Upper lobe of right lung (tissue), 1 donor: ENCODE data around the gene CMTR1. TPM values are rescaled to one million over a fixed set of nuclear protein-coding genes. Genes with fewer than 3 reads are reported as not detected.
"Not testable (repeated sequence)": the region's sequence is repeated elsewhere in the genome, so short reads cannot be mapped to it uniquely, and the experiment has no call there.

Experiments used
- ATAC-seq: fragments of 200-7000 bp; cut with Tn5 transposase; one replicate; pipeline ENCODE4 v1.9.1; 2020; ENCODE audit warnings: mild to moderate bottlenecking, moderate library complexity
- DNase-seq: peaks from one replicate; pipeline ENCODE4 v3.0.0-alpha.2; 2020
- H3K27ac ChIP-seq: fragments of 200-600 bp; one replicate; pipeline ENCODE4 v1.8.0; 2022
- H3K27me3 ChIP-seq: fragments of 200-600 bp; one replicate; pipeline ENCODE4 v1.8.0; 2022; ENCODE audit warnings: mild to moderate bottlenecking
- H3K36me3 ChIP-seq: fragments of 200-600 bp; one replicate; pipeline ENCODE4 v1.8.0; 2022
- H3K4me1 ChIP-seq: fragments of 200-600 bp; one replicate; pipeline ENCODE4 v1.8.0; 2022
- H3K4me3 ChIP-seq: fragments of 200-600 bp; one replicate; pipeline ENCODE4 v1.8.0; 2022; ENCODE audit warnings: mild to moderate bottlenecking
- H3K9me3 ChIP-seq: fragments of 200-600 bp; one replicate; pipeline ENCODE4 v1.8.0; 2022
- CTCF ChIP-seq: fragments of 200-600 bp; IDR thresholded peaks from one replicate; pipeline ENCODE4 v1.8.0; 2022; ENCODE audit warnings: antibody characterized with exemption
- intact Hi-C: fragments of 100-400 bp; cut with DNase I; formaldehyde crosslinking; loops from one replicate; pipeline ENCODE4 v1.11.0; 2022
- total RNA-seq: library from RNA; stranded (reverse); fragmentation: NEBNext Ultra II Directional; extraction: Animal tissue kit (Norgen Biotek cat#: 25700); gene quantifications from one replicate; pipeline ENCODE4 v1.2.1, GENCODE V29; 2021
- donor health status: DM: no; HTN: yes; CAD: no; lungs with severe emphysema.

CMTR1 gene
- total RNA-seq, 1 donor from 2014 or later, result 42.2 TPM

GRCh38 chr6:37435816-37436215 is 2.8 kb downstream of the CMTR1 start:
- no peak for TF ChIP-seq CTCF
- Histone ChIP-seq H3K36me3 (peaks cover 48% of the 10 kb centered on the region), H3K27me3 (no peaks in the 10 kb centered on the region), H3K27ac (no peak overlapping the region), H3K4me3 (no peak overlapping the region), H3K4me1 (peaks cover 10% of the 10 kb centered on the region), H3K9me3 (no peaks in the 10 kb centered on the region)
- intact Hi-C loops, result no loop called here
- DNase-seq, result no peak
- no peak for ATAC-seq

- no peak for TF ChIP-seq CTCF
- H3K4me1 ChIP-seq, result peaks cover 23% of the 10 kb centered on the region
- H3K9me3 ChIP-seq, result no peaks in the 10 kb centered on the region
- DNase-seq (no peak), ATAC-seq (no peak)
- no peak overlapping the region for H3K4me3 ChIP-seq
- intact Hi-C loops, result no loop called here
- H3K27ac ChIP-seq, result no peak overlapping the region
- peaks cover 49% of the 10 kb centered on the region for H3K36me3 ChIP-seq
- H3K27me3 ChIP-seq, result no peaks in the 10 kb centered on the region
Measured at GRCh38 chr6:37438930-37439329, 5.9 kb downstream of the CMTR1 start.

GRCh38 chr6:37441651-37442050 is 8.6 kb downstream of the CMTR1 start:
- Histone ChIP-seq H3K4me3 (no peak overlapping the region), H3K27ac (no peak overlapping the region), H3K36me3 (peaks cover 62% of the 10 kb centered on the region), H3K9me3 (no peaks in the 10 kb centered on the region), H3K4me1 (peaks cover 13% of the 10 kb centered on the region), H3K27me3 (no peaks in the 10 kb centered on the region)
- no peak for ATAC-seq
- intact Hi-C loops, result no loop called here
- no peak for DNase-seq
- no peak for TF ChIP-seq CTCF

- Histone ChIP-seq H3K9me3 (no peaks in the 10 kb centered on the region), H3K27ac (peak overlapping the region; percentile 65), H3K4me1 (peaks cover 13% of the 10 kb centered on the region), H3K27me3 (no peaks in the 10 kb centered on the region), H3K4me3 (peak overlapping the region; percentile 31), H3K36me3 (peaks cover 63% of the 10 kb centered on the region)
- ATAC-seq (peak; percentile 54), DNase-seq (no peak)
- no peak for TF ChIP-seq CTCF
- intact Hi-C loops, result no loop called here
Measured at GRCh38 chr6:37442416-37443215, 9.6 kb downstream of the CMTR1 start.

GRCh38 chr6:37443216-37443542 is 10.2 kb downstream of the CMTR1 start:
- ATAC-seq, intact Hi-C loops, H3K9me3 ChIP-seq, DNase-seq, H3K27me3 ChIP-seq: not testable (repeated sequence)
- Histone ChIP-seq H3K4me1 (peaks cover 13% of the 10 kb centered on the region), H3K4me3 (peak overlapping the region; percentile 31), H3K27ac (peak overlapping the region; percentile 65), H3K36me3 (peaks cover 63% of the 10 kb centered on the region)

- no peak overlapping the region for H3K27ac ChIP-seq
- no peak overlapping the region for H3K4me3 ChIP-seq
- no peak for ATAC-seq
Measured at GRCh38 chr6:37449984-37450383, 17.0 kb downstream of the CMTR1 start.

More at GRCh38 chr6:37449984-37450383, 17.0 kb downstream of the CMTR1 start:
- DNase-seq, result no peak
- intact Hi-C loops, result no loop called here
- TF ChIP-seq CTCF, result no peak
- H3K9me3 ChIP-seq, result no peaks in the 10 kb centered on the region
- H3K27me3 ChIP-seq, result no peaks in the 10 kb centered on the region
- H3K36me3 ChIP-seq, result peaks cover 93% of the 10 kb centered on the region
- H3K4me1 ChIP-seq, result no peaks in the 10 kb centered on the region
